GM12801 (cell line): ENCODE data around the gene SENP8.

Experiments used
- TF ChIP-seq, protein P1 (sequence below): IDR thresholded peaks from one replicate; pipeline ENCODE4 v1.5.1; 2011; ENCODE audit warnings: control low read depth; ENCODE audit not compliant: insufficient read length; ENCODE audit errors: extremely low read depth

Gene SENP8

DNA sequence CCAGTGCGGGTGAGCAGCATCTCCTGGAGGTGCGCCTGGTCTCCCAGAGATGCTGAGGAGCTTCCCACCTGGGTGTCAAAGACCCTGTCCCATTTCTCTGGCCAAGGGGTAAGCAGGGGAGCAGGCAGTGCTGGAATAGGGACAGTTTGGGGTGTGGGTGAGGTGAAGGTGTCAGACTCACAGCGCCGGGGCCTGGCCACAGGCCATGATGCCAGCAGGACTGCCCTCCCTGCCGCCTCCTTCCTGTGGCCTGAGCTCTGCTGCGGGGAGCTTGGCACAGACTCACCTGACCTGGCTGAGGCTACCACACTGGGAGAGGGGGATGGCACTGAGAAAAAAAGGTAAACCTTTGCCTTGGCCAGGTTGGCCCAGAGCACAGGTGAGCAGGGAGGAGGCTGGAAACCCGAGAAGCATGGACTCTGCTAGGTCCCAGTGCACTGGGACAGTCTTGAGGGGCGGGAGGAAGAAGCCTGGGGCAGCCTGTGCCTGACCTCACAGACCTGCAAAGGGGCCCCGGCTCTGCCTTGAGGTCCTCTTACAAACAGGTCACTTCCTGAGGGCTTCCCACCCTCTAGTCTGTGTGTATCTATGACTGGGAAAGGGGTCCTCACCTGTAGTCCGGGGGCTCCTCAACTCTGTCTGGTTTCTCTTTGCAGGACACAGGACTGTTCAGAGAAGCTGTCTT, 51.2 kb downstream of the SENP8 start:
- TF ChIP-seq, protein P1, sequence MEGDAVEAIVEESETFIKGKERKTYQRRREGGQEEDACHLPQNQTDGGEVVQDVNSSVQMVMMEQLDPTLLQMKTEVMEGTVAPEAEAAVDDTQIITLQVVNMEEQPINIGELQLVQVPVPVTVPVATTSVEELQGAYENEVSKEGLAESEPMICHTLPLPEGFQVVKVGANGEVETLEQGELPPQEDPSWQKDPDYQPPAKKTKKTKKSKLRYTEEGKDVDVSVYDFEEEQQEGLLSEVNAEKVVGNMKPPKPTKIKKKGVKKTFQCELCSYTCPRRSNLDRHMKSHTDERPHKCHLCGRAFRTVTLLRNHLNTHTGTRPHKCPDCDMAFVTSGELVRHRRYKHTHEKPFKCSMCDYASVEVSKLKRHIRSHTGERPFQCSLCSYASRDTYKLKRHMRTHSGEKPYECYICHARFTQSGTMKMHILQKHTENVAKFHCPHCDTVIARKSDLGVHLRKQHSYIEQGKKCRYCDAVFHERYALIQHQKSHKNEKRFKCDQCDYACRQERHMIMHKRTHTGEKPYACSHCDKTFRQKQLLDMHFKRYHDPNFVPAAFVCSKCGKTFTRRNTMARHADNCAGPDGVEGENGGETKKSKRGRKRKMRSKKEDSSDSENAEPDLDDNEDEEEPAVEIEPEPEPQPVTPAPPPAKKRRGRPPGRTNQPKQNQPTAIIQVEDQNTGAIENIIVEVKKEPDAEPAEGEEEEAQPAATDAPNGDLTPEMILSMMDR = no peak

DNA sequence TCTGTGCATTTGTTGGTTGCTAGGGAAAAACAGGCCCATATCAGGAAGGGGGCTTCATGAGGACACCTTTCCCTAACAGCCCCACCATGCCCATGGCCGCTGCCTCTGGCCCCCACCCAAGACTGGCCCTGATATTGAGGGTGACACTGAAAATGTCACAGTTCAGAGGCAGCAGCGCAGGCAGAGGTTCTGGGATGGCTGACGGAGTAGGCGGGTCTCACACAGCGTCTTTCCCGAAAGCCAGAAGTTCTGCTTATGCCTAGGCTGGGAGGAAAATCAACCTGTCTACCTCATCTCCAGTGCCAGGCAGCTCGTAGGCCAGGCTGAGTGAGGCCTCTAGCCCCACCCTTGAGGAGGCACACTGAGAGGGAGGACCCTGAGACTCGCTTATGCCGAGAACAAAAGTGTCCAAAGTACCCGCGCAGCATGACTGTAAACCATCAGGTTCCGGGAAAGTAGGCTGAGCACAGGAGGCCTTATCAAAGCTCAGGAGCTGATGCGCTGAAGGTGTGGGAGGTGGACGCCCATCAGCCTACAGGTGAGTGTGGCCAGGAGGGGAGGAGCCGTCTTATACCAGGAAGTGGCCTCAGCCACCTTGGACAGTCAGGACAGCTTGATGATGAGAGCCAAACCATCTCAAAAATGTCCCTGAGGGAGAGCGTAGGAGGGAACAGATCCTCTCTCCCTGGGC, 51.9 kb downstream of the SENP8 start:
- TF ChIP-seq, protein P1 = no peak

DNA sequence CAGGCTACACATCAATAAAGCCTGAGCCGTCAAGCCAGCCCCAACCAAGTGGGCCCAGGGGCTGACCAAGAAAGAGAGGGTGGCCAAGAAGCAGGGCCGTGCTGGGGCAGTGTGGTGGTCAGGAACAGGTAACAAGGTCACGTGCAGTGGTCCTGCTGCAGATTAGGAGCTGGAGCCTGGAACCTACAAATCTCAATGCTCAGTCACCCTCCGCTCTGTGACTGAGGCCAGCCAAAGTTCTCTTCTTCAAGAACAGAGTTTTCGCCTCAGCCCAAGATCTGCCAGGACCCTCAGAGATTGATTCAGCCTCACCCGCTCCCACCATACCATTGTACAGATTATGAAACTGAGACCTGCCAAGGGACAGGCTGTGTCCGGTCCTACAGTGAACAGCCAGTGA, 52.5 kb downstream of the SENP8 start:
- TF ChIP-seq, protein P1 = no peak

DNA sequence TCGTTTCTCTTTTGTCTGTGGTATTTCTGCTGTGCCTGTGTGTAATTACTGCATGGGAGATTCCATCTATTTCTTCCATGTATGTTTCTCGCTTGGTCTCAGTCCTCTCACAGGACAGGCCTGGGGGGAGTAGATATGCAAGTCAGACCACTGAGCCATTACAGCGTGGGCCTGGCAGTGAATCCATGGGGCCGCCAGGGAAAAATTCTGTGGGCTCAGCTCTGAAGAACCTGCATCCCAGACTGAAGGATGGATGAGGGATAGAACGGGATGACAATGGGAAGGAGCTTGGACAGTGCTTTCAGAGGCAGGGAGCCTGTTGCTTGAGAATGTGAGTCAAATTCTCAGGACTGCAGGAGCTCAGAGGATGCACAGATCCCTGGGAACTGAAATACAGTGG, 54.6 kb downstream of the SENP8 start:
- TF ChIP-seq, protein P1 = no peak

DNA sequence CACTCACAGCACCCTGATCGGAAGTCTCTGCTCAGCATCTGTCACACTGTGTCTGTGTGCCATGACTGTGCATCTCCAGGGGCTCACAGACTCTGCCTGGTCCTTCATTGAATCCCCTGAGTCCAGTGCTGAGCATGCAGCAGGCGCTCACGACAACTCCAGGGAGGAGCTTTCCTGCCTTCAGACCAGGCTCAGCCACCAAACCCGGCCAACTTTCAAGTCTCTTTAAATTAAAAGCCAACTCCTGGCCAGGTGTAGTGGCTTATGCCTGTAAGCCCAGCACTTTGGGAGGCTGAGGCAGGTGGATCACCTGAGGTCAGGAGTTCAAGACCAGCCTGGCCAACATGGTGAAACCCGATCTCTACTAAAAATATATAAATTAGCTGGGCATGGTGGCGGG, 55.2 kb downstream of the SENP8 start:
- TF ChIP-seq, protein P1 = no peak

DNA sequence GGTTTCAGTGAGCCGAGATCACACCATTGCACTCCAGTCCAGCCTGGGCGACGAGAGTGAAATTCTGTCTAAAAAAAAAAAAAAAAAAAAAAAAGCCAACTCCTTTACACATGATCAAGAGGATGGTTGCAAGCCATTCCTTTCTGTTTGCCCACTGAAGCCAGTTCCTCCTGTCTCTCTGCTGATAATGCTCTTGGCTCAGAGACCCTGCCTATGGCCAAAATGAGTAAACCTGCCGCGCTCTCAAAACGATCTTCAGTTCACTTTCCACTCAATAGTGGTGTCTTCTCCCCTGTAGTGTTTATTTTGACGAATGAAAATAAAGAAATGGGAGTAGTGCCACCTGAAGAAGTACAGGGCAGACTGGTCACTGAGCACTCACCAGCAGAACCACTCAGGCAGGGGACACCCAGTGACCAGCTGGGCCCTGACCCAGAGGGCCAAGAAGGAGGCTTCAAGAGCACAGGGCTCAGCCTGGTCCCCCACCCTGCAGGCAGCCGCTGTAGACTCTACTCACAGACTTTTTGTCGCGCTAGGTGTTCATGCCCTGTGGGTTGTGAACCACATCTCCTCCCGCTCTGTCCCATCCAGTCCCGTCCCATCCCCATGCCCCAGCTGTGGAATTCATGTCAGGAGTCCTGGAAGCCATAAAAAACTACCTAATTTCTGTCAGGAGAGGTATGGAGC, 55.8 kb downstream of the SENP8 start:
- TF ChIP-seq, protein P1 = no peak

DNA sequence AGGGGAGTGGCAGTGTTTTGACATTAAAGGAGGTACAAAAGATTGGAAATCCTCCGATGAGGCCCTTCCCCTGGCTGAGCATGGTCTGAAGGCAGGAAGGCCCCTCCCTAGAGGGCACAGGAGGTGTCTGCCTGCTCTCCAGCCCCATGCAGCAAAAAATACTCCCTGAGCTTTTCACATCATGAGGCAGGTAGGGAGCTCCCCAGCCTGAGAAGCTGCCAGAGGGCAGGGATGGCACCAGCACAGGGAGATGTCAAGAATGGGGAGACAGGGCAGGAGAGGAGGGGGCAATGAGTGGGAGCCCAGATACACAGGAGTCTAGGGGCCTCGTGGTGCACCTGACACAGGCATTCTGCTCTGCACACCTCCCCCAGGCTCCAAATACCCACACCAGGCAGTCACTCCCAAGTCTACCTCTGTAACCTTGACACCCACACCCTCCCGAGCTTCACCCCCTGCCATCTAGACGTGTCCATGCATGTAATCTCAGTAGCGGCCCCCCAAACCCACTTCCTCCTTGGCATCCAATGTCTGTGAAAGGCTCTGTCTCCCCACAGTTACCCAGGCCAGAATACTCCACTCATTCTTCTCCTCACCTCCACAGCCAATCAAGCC, 56.5 kb downstream of the SENP8 start:
- TF ChIP-seq, protein P1 = no peak
